GM10266 (cell line): ENCODE data around the gene LRFN5.

Source experiments
- DNase-seq: peaks from one replicate; pipeline ENCODE4 v3.0.0; 2012; ENCODE audit errors: extremely low spot score
- CTCF ChIP-seq: IDR thresholded peaks from 2 replicates; pipeline ENCODE4 v1.5.1; 2012; ENCODE audit warnings: mild to moderate bottlenecking, low read depth; ENCODE audit not compliant: control insufficient read depth, insufficient read depth; ENCODE audit errors: missing control alignments

Gene LRFN5

DNA sequence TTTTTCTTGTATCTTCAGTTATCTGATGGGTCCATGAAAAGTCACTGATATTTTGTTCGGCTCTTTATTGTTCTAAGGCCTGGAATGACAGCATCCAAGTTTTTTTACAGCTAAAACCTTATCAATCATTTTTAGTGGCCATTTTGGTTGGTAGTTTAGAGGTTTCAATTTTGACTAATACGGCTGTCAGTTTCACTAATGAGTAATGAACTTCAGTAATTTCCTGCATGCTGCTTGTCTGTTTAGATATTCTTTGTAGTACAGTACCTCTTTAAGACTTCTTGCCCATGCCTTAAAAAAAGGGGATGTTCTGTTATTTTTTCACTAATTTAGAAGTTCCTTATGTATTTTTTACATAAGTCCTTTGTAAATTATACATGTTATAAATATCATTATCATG, 176.7 kb downstream of the LRFN5 start:
- DNase-seq, result no peak
- no peak for TF ChIP-seq CTCF

DNA sequence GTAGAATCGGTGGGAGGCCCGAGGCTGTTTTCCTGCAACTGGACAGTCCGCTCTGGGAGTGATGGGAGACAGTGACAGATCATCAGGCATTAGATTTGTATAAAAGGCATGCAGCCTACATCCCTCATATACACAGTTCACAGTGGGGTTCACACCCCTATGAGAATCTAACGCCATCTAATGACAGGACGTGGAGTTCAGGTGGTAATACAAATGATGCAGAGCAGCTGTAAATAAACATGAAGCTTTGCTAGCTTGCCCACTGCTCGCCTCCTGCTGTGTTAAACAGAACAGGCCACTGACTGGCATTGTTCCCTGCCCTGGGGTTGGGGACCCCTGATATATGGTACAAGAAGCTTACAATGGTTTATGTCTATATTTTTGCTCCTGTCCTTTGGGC, 179.0 kb downstream of the LRFN5 start:
- no peak for DNase-seq
- no peak for TF ChIP-seq CTCF

GRCh38 chr14:41799817-41800216, 193.1 kb downstream of the LRFN5 start:
- no peak for DNase-seq
- TF ChIP-seq CTCF, result no peak

- no peak for DNase-seq
- no peak for TF ChIP-seq CTCF
Measured at GRCh38 chr14:41805633-41806032, 199.0 kb downstream of the LRFN5 start.

DNA sequence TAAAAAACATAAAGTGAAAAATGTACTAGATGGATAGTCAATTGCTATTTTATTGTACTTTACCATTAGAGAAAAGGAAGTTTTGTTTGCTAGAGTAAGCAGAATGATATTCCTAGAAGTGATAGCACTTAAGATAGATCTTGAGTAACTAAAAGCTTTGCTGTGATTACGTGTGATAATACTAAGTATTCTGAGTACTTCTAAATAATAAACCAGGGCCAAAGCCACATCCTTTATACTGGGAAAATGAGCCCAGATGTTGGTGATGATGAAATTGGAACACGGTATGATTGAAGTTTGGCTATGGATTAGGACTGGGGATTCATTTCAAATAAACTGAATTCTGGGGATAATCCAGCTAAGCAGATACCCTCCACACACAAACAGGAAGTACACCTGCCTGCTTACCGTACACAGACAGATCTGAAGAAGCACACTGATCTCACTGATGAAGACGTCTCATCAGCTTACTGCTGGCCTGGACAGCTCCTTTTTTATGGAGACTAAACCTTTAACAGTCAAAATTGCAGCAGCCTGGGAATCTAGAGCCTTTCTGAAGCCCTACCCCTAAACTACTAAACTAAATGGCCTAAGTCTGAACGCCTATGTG, 199.8 kb downstream of the LRFN5 start:
- TF ChIP-seq CTCF, result no peak
- DNase-seq, result no peak

GRCh38 chr14:41810362-41810761, 203.7 kb downstream of the LRFN5 start:
- no peak for DNase-seq
- no peak for TF ChIP-seq CTCF

- DNase-seq, result no peak
- TF ChIP-seq CTCF, result no peak
Measured at GRCh38 chr14:41817626-41818025, 210.9 kb downstream of the LRFN5 start.
